ENCODE data around the gene FKRP.

- TF ChIP-seq CTCF (conservative IDR thresholded peaks at IDR 0.05) (no peak), ZFX (IDR thresholded peaks at IDR 0.05) (no peak)
Observed at GRCh38 chr19:46737298-46737654, 8.6 kb upstream of the FKRP start.
